Fibroblast of villous mesenchyme (primary cell): ENCODE measurements around the gene TCEA3. TPM values are rescaled to one million over a fixed set of nuclear protein-coding genes. Genes with fewer than 3 reads are reported as not detected.

ENCODE experiments used
- DNase-seq: peaks from one replicate; pipeline ENCODE4 v3.0.0-alpha.2; 2010; ENCODE audit warnings: low read depth
- H3K4me3 ChIP-seq: 2 replicates; pipeline ENCODE4 v1.5.1; 2011; ENCODE audit warnings: low read depth, mild to moderate bottlenecking, low read length
- CTCF ChIP-seq: IDR thresholded peaks from 2 replicates; pipeline ENCODE4 v1.5.1; 2012; ENCODE audit warnings: low read depth, mild to moderate bottlenecking, low read length; ENCODE audit not compliant: insufficient read depth
- total RNA-seq: library from RNA; depleted of rRNA; stranded (reverse); fragments of >200 nt; gene quantifications from 2 replicates; pipeline ENCODE4 v1.2.3, GENCODE V29; 2012

Gene TCEA3
- total RNA-seq, result 8.6 and 11.3 TPM in 2 replicates

GRCh38 chr1:23424293-23425192, at the start of gene TCEA3:
TSS of gene TCEA3 (minus strand) at chr1:23424748. CDS start at chr1:23424633, 115 bp downstream.
- TF ChIP-seq CTCF, result no peak
- DNase-seq, result peak; percentile 31
- H3K4me3 ChIP-seq, result peak within 1 kb of the TSS; percentile 60

GRCh38 chr1:23473037-23473800, 48.7 kb upstream of the TCEA3 start:
- peak; percentile 55 for DNase-seq
- H3K4me3 ChIP-seq, result no peak overlapping the region
- TF ChIP-seq CTCF, result no peak

GRCh38 chr1:23472351-23473036, 47.9 kb upstream of the TCEA3 start:
- DNase-seq, result no peak
- H3K4me3 ChIP-seq, result no peak overlapping the region
- TF ChIP-seq CTCF, result no peak

GRCh38 chr1:23471473-23472075, 47.0 kb upstream of the TCEA3 start:
- no peak overlapping the region for H3K4me3 ChIP-seq
- TF ChIP-seq CTCF, result no peak
- peak; percentile 78 for DNase-seq

- DNase-seq, result peak; percentile 83
- no peak overlapping the region for H3K4me3 ChIP-seq
- TF ChIP-seq CTCF, result no peak
These were observed 45.9 kb upstream of the TCEA3 start for GRCh38 chr1:23470282-23471070.
